ENCODE measurements around the gene BTBD19. TPM values are rescaled to one million over a fixed set of nuclear protein-coding genes. Genes with fewer than 3 reads are reported as not detected.

The BTBD19 gene
- total RNA-seq, 1 experiment from 2014 or later: 0.75 TPM

- Histone ChIP-seq H3K36me3 (ENCODE audit: insufficient read depth, low read length) (no peaks in the 10 kb centered on the region), H3K4me3 (ENCODE audit: low read length) (peak overlapping the region; percentile 82), H3K9me2 (replicated peaks; ENCODE audit: insufficient read depth, low read length) (no peaks in the 10 kb centered on the region), H2AFZ (ENCODE audit: low read length) (peak overlapping the region; percentile 88; the same call in 1 of the 2 replicates), H3K79me2 (ENCODE audit: low read length) (no peaks in the 10 kb centered on the region), H4K20me1 (ENCODE audit: insufficient read depth, low read depth, low read length) (no peaks in the 10 kb centered on the region), H3K27me3 (ENCODE audit: low read length) (no peaks in the 10 kb centered on the region), H3K4me2 (ENCODE audit: low read depth, low read length, poor library complexity, severe bottlenecking) (peak overlapping the region; percentile 86), H3K27ac (ENCODE audit: low read length) (peak overlapping the region; percentile 63; the same call in 1 of the 2 replicates), H3K9ac (ENCODE audit: low read length) (peak overlapping the region; percentile 94), H3K4me1 (ENCODE audit: low read length) (peaks cover 41% of the 10 kb centered on the region), H3K9me3 (ENCODE audit: low read length) (no peaks in the 10 kb centered on the region)
- DNase-seq: no peak
Measured at GRCh38 chr1:44785501-44786137, 22.7 kb upstream of the BTBD19 start.

- Histone ChIP-seq H3K4me2 (ENCODE audit: low read depth, low read length, poor library complexity, severe bottlenecking) (peak overlapping the region; percentile 86), H2AFZ (ENCODE audit: low read length) (peak overlapping the region; percentile 88), H4K20me1 (ENCODE audit: insufficient read depth, low read depth, low read length) (no peaks in the 10 kb centered on the region), H3K36me3 (ENCODE audit: insufficient read depth, low read length) (no peaks in the 10 kb centered on the region), H3K27me3 (ENCODE audit: low read length) (no peaks in the 10 kb centered on the region), H3K4me3 (ENCODE audit: low read length) (peak overlapping the region; percentile 82), H3K9ac (ENCODE audit: low read length) (peak overlapping the region; percentile 94), H3K9me3 (ENCODE audit: low read length) (no peaks in the 10 kb centered on the region), H3K4me1 (ENCODE audit: low read length) (peaks cover 41% of the 10 kb centered on the region), H3K9me2 (replicated peaks; ENCODE audit: insufficient read depth, low read length) (no peaks in the 10 kb centered on the region), H3K79me2 (ENCODE audit: low read length) (no peaks in the 10 kb centered on the region), H3K27ac (ENCODE audit: low read length) (no peak overlapping the region)
- DNase-seq: peak; percentile 92
Measured at GRCh38 chr1:44786138-44786840, 22.0 kb upstream of the BTBD19 start.

GRCh38 chr1:44786841-44787426 is 21.4 kb upstream of the BTBD19 start:
- Histone ChIP-seq H3K4me3 (ENCODE audit: low read length) (peak overlapping the region; percentile 82; the same call in 1 of the 2 replicates), H3K27me3 (ENCODE audit: low read length) (no peaks in the 10 kb centered on the region), H3K79me2 (ENCODE audit: low read length) (no peaks in the 10 kb centered on the region), H3K9me3 (ENCODE audit: low read length) (no peaks in the 10 kb centered on the region), H4K20me1 (ENCODE audit: insufficient read depth, low read depth, low read length) (no peaks in the 10 kb centered on the region), H3K36me3 (ENCODE audit: insufficient read depth, low read length) (no peaks in the 10 kb centered on the region), H2AFZ (ENCODE audit: low read length) (peak overlapping the region; percentile 88), H3K9me2 (replicated peaks; ENCODE audit: insufficient read depth, low read length) (no peaks in the 10 kb centered on the region), H3K9ac (ENCODE audit: low read length) (peak overlapping the region; percentile 94), H3K27ac (ENCODE audit: low read length) (no peak overlapping the region), H3K4me1 (ENCODE audit: low read length) (peaks cover 41% of the 10 kb centered on the region), H3K4me2 (ENCODE audit: low read depth, low read length, poor library complexity, severe bottlenecking) (peak overlapping the region; percentile 86)
- no peak for DNase-seq

GRCh38 chr1:44787506-44787905 is 20.8 kb upstream of the BTBD19 start:
- H3K27me3 ChIP-seq (ENCODE audit: low read length): no peaks in the 10 kb centered on the region
- no peaks in the 10 kb centered on the region for H3K9me2 ChIP-seq (replicated peaks; ENCODE audit: insufficient read depth, low read length)
- H4K20me1 ChIP-seq (ENCODE audit: insufficient read depth, low read depth, low read length): no peaks in the 10 kb centered on the region
- no peak overlapping the region for H2AFZ ChIP-seq (ENCODE audit: low read length)
- H3K4me3 ChIP-seq (ENCODE audit: low read length): no peak overlapping the region
- H3K27ac ChIP-seq (ENCODE audit: low read length): no peak overlapping the region
- H3K4me2 ChIP-seq (ENCODE audit: low read depth, low read length, poor library complexity, severe bottlenecking): no peak overlapping the region
- H3K4me1 ChIP-seq (ENCODE audit: low read length): peaks cover 41% of the 10 kb centered on the region
- H3K9ac ChIP-seq (ENCODE audit: low read length): no peak overlapping the region
- no peaks in the 10 kb centered on the region for H3K36me3 ChIP-seq (ENCODE audit: insufficient read depth, low read length)
- no peaks in the 10 kb centered on the region for H3K79me2 ChIP-seq (ENCODE audit: low read length)
- DNase-seq: no peak
- no peaks in the 10 kb centered on the region for H3K9me3 ChIP-seq (ENCODE audit: low read length)

GRCh38 chr1:44788120-44788860 is 20.0 kb upstream of the BTBD19 start, which contains the start of gene BEST4:
BEST4 (minus strand) TSS chr1:44788170; CDS start chr1:44787705, 465 bp downstream.
- no peak within 1 kb of the TSS for H3K27ac ChIP-seq (ENCODE audit: low read length)

GRCh38 chr1:44790968-44791801 is 17.1 kb upstream of the BTBD19 start:
- Histone ChIP-seq H3K27me3 (ENCODE audit: low read length) (no peaks in the 10 kb centered on the region), H4K20me1 (ENCODE audit: insufficient read depth, low read depth, low read length) (no peaks in the 10 kb centered on the region), H3K79me2 (ENCODE audit: low read length) (no peaks in the 10 kb centered on the region), H3K36me3 (ENCODE audit: insufficient read depth, low read length) (no peaks in the 10 kb centered on the region), H3K27ac (ENCODE audit: low read length) (no peak overlapping the region), H2AFZ (ENCODE audit: low read length) (no peak overlapping the region), H3K4me3 (ENCODE audit: low read length) (no peak overlapping the region), H3K4me2 (ENCODE audit: low read depth, low read length, poor library complexity, severe bottlenecking) (no peak overlapping the region), H3K4me1 (ENCODE audit: low read length) (peaks cover 7% of the 10 kb centered on the region), H3K9me2 (replicated peaks; ENCODE audit: insufficient read depth, low read length) (no peaks in the 10 kb centered on the region), H3K9me3 (ENCODE audit: low read length) (no peaks in the 10 kb centered on the region), H3K9ac (ENCODE audit: low read length) (no peak overlapping the region)
- DNase-seq: no peak

More at GRCh38 chr1:44788120-44788860, 20.0 kb upstream of the BTBD19 start, which contains the start of gene BEST4:
- Histone ChIP-seq H3K4me2 (ENCODE audit: low read depth, low read length, poor library complexity, severe bottlenecking) (no peak within 1 kb of the TSS), H3K79me2 (ENCODE audit: low read length) (no peaks in the 10 kb centered on the region), H3K9me2 (replicated peaks; ENCODE audit: insufficient read depth, low read length) (no peaks in the 10 kb centered on the region), H3K4me3 (ENCODE audit: low read length) (no peak within 1 kb of the TSS), H3K27me3 (ENCODE audit: low read length) (no peaks in the 10 kb centered on the region), H3K36me3 (ENCODE audit: insufficient read depth, low read length) (no peaks in the 10 kb centered on the region), H2AFZ (ENCODE audit: low read length) (no peak within 1 kb of the TSS), H3K9ac (ENCODE audit: low read length) (no peak within 1 kb of the TSS; the same call in 1 of the 2 replicates), H3K4me1 (ENCODE audit: low read length) (peaks cover 34% of the 10 kb centered on the region), H3K9me3 (ENCODE audit: low read length) (no peaks in the 10 kb centered on the region), H4K20me1 (ENCODE audit: insufficient read depth, low read depth, low read length) (no peaks in the 10 kb centered on the region)
- no peak for DNase-seq

- H3K9me3 ChIP-seq (ENCODE audit: low read length): no peaks in the 10 kb centered on the region
- no peaks in the 10 kb centered on the region for H3K9me2 ChIP-seq (replicated peaks; ENCODE audit: insufficient read depth, low read length)
- H3K27ac ChIP-seq (ENCODE audit: low read length): no peak overlapping the region
- no peaks in the 10 kb centered on the region for H3K36me3 ChIP-seq (ENCODE audit: insufficient read depth, low read length)
- H3K4me2 ChIP-seq (ENCODE audit: low read depth, low read length, poor library complexity, severe bottlenecking): no peak overlapping the region
- no peaks in the 10 kb centered on the region for H3K4me1 ChIP-seq (ENCODE audit: low read length)
- no peaks in the 10 kb centered on the region for H4K20me1 ChIP-seq (ENCODE audit: insufficient read depth, low read depth, low read length)
- H3K79me2 ChIP-seq (ENCODE audit: low read length): no peaks in the 10 kb centered on the region
- H3K27me3 ChIP-seq (ENCODE audit: low read length): no peaks in the 10 kb centered on the region
- H3K4me3 ChIP-seq (ENCODE audit: low read length): no peak overlapping the region
- H2AFZ ChIP-seq (ENCODE audit: low read length): no peak overlapping the region
- no peak for DNase-seq
- H3K9ac ChIP-seq (ENCODE audit: low read length): no peak overlapping the region
Measured at GRCh38 chr1:44792736-44793502, 15.4 kb upstream of the BTBD19 start.

Measured in Karpas-422 (cell line).